ACHN (cell line): ENCODE measurements around the gene PDZD2.
"Not testable (repeated sequence)": the region's sequence is repeated elsewhere in the genome, so short reads cannot be mapped to it uniquely, and the experiment has no call there.

Experiments used
- DNase-seq: peaks from one replicate; pipeline ENCODE4 v3.0.0-alpha.2; 2015
- in situ Hi-C: cut with HindIII; loops from 2 replicates; pipeline ENCODE4 v1.10.0; 2017; ENCODE audit warnings: low sequenced_read_pairs, low pct_ligation_motif_present, low pct_unique_long_range_greater_than_20kb

The PDZD2 gene

DNA sequence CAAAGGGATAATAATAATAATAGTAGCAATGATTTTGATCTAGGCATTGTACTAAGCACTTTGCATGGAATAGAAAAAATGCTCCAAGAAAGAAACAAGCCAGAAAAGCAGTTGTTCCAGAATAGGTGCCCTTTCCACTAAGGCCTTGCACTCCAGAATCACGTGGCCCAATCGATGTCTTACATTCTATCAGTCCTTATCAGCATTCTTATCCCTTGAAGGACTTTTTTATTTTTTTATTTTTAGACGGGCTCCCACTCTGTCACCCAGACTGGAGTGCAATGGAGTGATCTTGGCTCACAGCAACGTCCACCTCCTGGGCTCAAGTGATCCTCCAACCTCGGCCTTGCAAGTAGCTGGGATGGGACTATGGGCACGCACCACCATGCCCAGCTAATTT, 36.5 kb downstream of the PDZD2 start:
- in situ Hi-C loops, result no loop called here
- no peak for DNase-seq

DNA sequence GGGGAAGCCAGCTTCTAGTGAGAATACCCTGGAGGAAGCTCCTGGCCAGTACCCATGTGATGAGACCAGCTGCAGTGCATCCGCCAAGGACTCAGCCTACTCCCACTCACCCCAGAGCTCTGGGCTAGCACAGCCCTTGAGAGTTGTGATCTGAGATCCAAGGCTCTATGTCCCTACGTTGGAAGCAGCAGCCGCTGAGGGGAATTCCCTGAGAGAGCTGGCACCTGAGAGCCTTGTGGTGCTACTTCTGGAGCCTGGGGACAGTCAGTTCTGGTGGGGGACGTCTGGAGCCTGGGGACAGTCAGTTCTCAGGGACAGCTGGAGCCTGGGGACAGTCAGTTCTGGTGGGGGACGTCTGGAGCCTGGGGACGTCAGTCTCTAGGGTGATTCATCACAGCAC, 39.2 kb downstream of the PDZD2 start:
- in situ Hi-C loops, result no loop called here
- DNase-seq, result no peak

DNA sequence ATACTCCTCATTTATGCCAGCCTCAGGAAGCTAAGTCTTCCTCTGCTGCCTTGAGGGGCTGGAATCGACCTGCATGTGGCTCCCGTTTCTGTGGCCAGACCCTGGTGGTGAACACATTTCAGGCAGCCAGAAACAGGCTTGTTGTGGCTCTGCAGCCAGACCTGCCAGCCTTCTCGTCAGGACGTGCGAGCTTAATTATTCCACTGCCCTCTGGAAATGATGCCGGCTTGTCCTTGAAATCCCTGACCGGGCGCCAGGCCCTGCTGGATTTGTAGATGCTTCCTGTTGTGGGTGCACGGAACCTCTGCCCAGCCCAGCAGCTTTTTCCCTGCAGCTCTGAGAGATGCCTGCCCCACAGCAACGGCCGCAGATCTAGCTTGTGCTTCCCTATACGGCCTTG, 41.6 kb downstream of the PDZD2 start:
- in situ Hi-C loops, result no loop called here
- DNase-seq, result no peak

DNA sequence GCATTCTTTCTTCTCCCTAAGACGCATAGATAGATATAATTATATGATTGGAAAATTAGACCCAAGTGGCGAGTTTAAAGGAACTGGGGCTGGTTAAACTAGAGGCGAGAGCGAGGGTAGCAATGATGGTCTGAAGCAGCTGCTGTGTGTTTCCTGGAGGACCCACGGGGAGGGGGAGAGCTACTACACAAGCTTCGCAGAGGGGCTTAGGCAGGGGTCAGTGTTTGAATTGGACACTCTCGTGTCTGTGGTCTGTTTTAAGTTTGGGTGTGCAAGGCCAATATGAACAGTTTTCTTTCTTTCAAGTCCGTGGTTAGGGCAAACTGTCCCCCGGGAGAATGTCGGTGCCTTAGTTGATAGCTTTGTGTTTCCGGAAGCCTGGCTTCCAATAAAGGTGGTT, 43.1 kb downstream of the PDZD2 start:
- DNase-seq, result no peak
- in situ Hi-C loops, result no loop called here

DNA sequence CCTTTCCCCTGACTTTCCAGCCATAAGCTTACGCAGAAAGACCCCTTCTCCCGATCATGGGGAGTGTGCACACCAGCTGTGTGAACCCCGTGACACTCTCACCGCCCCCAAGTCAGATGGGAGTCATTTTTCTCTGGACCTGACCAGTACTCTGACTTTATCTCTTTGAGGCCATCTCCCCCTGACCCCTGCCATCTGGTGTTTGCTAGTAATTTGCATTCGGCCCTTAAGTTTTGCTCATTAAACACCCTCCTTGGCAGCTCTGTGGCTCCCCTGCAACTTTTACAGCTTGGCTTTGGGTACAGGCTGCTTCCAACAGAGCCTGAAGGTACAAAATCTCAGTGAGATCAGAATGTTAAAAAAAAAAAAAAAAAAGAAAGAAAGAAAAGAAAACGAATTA, 43.9 kb downstream of the PDZD2 start:
- DNase-seq, result no peak
- in situ Hi-C loops, result no loop called here

DNA sequence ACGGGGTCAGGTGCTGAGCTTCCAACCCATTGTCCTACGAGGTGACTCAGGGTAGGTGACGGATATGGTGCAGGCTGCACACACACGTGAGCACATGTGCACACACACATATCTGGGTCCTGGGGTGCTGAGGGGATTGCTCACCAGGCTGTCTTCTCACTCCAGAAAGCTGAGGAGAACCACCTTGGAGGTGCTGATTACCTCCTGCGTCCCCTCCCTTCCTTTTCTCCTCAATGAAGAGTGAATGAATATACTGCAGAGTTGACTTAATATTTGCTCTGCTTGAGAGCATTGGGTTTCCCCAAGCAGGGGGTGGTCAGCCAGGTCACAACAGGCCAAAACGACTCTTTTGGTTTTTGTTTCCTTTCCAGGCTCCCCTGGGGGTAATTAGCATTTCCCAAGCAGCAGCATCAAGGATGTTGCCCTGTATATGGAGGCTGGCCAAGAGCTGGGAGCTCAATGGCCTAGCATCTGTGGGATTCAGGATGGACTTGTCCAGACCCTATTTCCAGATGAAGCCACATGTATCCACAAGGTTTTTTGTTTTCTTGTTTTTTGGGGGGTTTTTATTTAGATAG, 49.7 kb downstream of the PDZD2 start:
- in situ Hi-C loops, result no loop called here
- DNase-seq, result no peak

DNA sequence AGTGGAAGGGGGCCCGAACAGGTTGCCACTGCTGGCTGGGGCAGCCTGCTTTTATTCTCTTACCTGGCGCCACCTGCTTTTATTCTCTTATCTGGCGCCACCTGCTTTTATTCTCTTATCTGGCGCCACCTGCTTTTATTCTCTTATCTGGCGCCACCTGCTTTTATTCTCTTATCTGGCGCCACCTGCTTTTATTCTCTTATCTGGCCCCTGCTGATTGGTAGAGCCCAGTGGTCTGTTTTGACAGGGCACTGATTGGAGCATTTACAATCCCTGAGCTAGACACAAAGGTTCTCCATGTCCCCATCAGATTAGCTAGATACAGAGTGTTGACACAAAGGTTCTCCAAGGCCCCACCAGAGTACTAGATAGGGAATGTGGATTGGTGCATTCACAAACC, 52.5 kb downstream of the PDZD2 start:
- in situ Hi-C loops, DNase-seq: not testable (repeated sequence)

DNA sequence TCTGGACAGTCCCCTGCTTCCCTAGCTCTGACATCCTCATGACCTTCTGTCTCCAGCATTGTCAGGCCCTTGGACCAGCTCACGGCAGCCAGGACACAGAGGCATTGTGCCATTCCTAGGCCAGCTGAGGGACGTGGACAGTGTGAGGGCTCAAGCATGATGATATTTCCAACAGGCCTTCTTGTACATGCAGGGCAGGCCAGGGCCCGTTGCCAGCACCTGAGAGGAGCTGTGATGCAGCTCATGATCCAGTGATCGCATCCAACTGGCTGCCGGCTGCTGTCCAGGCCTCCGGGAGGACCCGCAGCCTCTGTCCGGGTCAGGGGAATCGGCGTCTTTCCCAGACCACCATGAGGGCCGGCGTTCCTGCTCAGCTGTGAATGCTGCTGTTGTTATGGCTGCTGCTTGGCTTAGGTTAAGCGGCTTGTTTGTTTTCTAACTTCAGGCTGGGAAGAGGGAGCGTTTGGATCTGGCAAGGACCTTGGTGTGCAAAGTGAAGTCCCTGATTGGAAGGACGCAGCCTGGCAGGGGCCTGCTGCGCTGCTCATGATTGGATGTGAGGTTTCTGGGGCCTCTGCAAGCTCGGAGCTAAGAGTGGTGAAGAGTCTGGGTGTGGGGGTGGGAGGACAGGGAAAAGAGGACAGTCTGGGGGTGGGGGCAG, 53.8 kb downstream of the PDZD2 start:
- no peak for DNase-seq
- in situ Hi-C loops, result no loop called here

DNA sequence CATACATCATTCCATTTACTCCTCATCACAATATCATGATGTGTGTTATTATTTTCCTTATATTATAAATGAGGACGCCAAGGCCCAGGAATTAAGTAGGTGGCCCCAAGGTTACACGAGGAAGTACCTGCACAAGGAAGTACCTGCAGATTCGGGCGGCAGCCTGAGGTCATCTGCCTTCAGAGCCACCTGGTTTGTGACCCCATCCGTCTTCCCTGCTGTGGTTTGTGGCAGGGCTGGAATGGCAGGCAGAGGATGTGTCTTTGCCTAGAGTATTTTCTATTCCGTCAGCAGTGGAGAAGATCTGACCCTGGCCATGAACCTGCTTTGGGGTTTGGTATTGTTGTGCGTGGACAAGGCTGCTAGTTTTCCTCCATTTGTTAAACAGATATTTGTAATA, 59.7 kb downstream of the PDZD2 start:
- no peak for DNase-seq
- in situ Hi-C loops, result no loop called here

DNA sequence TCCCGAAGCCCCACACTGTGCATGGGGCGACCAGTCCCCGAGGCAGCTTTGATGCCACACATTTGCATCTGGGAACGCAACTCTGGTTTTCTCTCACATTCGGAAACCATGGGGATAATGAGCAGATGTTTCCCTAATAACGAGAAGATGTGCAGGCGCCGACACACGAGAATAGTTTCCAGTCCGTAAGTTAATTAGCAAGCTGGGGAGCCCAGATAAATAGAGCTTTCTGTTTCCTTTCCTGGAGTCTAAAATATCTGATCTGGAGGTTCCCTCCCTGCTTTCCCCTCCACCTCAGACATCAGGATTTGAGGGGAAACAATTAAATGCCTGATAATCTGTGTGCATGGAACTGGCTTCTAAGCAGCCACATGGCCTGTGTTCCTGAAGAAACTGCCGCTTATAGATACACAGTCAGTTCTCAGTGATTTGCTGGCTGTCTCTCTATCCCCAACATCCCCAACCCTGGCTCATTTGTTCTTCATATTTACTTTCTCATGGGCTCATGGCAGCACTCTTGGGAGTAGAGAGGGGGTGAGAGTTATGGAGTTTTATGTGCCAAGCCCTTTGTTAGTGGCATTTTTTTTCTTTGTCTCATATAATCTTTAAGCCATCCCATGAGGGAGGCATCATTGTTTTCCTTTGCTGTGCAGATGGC, 62.8 kb downstream of the PDZD2 start:
- in situ Hi-C loops, result no loop called here
- no peak for DNase-seq

DNA sequence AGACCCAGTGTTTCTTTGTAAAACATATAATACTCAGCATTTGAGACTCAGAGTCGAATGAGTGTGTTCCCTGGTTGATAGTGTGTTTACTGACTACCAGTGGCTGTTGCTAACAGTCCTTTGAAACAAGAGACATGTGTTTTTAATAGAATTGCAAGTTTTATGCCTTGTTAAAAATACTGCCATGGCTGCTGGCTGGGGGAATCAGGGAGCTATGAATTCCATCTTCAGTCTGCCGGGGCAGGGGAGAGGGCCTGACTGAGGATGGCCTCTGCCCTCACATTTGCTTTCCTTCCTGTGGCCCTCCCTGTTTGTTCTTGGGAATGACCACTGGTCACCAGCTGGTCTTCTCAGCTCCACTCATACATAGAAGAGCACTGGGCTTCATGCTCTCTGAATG, 63.8 kb downstream of the PDZD2 start:
- no peak for DNase-seq
- in situ Hi-C loops, result no loop called here

DNA sequence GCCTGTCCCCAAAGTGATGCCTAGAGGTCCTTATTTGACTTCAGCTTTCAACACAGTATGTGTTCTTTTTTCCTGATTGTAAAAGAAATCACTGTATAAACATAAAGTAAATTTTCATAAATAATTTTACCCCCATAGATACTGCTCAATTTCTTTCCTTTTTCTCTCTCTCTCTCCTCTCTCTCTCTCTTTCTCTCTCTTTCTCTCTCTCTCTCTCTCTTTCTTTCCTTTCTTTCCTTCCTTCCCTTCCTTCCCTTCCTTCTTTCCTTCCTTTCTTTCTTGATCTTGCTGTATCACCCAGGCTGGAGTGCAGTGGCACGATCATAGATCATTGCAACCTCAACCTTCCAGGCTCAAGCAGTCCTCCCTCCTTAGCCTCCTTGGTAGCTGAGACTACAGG, 64.8 kb downstream of the PDZD2 start:
- in situ Hi-C loops, result no loop called here

DNA sequence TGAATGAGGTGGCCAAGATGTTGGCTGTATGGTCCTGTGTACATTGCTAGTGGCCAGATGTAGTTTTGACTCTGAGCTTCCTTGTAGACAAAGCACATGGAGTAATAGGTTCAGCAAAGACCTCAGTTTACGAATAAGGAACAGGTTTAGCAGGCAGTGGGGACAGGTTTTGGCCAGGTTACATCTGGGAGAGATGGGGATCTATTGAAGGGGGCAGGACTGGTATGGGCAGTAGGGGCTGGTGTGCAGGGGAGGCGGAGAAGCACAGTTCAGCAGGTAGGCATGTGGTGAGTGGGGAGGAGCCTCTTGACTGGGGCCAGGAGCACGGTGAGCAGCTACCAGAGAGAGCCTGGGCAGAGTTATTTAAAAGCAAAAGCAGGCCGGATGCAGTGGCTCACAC, 67.3 kb downstream of the PDZD2 start:
- no peak for DNase-seq
- in situ Hi-C loops, result no loop called here

More for the DNA sequence above, 64.8 kb downstream of the PDZD2 start:
- DNase-seq, result no peak

DNA sequence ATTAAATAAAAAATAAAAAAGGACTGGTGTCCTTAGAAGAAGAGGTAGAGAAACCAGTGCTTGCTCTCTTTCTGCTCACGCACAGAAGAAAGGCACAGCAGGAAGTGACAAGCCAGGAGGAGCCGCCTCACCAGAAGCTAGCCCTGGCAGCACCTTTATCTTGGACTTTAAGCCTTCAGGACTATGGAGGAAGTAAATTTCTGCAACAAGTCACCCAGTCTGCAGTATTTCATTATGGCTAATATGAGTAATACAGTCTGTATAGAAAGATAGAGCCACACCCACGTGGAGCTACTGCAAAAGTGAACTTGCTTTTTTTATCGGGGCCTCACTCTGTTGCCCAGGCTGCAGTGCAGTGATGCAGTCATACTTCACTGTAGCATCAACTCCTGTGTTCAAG, 68.4 kb downstream of the PDZD2 start:
- in situ Hi-C loops, result no loop called here
- DNase-seq, result no peak

DNA sequence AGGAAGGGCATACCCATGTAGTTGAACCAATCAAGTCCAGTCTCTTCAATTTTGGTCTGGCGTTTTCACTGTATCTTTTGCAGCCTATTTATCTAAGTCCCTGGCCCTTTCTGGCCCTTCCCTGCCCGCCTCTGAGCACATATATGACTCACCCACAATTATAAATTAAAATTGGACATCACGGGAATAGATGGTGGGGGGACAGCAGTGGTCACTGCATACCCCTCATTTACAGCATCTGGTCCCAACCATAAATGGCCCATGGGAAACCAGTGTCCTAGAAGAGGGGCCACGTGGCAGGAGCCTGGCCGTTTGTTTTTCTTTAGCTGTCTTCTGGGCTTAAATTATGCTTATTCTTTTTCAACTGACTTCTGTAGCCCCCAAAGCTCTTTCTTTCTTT, 69.2 kb downstream of the PDZD2 start:
- DNase-seq, result no peak
- in situ Hi-C loops, result no loop called here

DNA sequence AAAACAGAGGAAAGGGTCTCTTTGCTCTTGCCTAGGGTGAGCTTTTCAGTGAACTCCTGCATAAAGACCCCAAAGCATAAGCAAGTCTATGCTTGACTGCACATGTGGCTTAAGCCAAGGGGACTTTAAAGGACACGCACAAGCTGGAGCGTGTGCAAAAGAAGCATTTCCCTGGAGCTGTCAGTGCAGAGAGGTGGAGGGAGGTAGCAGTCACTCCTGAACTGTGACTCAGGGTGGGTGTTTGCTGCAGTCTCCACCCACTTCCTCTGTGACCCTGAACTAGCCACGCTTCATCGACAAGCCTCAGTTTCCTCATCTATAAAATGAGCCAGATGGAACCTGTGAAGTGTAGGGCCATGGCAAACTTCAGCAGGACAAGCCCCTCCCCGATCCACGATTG, 72.4 kb downstream of the PDZD2 start:
- DNase-seq, result no peak
- in situ Hi-C loops, result no loop called here

DNA sequence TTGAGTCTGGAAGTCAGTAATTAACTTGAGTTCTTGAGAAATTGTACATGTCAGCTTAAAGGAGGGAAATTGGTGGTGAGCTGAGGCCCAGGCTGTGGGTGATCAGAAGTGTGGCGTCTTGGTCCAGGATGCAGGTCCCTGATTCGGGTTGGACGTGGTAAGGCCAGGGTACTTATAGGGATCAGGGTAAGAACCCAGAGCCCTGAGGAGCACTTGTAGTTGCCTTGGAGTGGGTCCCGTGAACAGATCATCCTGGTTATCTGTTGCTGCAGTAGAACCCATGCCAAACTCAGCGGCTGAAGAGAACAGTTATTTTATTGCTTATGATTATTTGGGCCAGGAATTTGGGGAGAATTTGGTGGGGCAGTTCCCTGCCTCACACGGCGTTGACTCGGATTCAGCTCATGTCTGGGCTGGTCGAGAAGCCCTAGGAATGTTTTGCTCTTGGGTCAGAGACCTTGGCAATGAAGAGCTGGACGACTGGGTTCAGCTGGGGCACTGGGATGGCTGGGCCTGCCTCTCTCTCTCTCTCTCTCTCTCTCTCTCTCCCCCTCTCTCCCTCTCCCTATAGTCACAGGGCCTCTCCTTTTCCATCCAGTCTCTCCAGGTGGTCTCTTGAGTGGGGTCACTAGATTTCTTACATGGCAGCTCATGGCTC, 73.1 kb downstream of the PDZD2 start:
- no peak for DNase-seq
- in situ Hi-C loops, result no loop called here

DNA sequence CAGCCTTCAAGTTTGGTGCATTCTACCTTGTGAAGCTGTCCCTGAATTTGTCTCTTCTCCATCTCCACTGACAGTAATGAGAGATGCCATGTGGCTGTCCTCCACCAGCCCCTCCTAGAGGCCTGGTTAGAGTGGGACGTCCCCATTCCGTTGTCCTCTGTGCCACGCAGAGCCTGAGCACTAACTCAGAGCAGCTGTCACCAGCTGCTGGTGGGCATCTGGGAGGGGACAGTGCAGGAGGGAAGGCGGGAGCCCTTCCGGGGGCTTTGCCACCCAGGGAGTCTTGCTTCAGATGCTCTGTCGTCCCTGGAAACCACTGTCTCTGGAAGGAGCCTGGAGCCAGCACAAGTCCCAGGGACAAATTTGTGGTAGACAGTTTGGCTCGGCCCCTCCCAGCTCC, 78.6 kb downstream of the PDZD2 start:
- in situ Hi-C loops, result no loop called here
- no peak for DNase-seq

DNA sequence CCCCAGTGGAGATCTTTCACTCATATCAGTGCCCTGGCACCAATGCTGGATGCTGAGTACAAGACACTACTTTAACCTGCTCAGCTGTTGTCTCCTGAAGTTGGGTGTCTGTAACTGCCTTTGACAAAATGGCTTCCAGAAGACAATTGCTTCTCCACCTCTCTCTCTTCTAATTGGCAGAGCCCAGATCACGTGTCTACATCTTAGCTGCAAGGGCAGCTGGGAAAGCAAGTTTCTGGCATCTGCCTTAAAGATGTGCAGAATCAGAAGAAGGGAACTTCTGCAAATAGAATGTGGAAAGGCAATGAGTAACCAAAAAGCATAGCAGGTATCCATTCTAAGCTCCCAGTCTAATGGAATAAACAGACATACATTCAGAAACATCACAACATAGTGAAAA, 81.1 kb downstream of the PDZD2 start:
- DNase-seq, result no peak
- in situ Hi-C loops, result no loop called here

DNA sequence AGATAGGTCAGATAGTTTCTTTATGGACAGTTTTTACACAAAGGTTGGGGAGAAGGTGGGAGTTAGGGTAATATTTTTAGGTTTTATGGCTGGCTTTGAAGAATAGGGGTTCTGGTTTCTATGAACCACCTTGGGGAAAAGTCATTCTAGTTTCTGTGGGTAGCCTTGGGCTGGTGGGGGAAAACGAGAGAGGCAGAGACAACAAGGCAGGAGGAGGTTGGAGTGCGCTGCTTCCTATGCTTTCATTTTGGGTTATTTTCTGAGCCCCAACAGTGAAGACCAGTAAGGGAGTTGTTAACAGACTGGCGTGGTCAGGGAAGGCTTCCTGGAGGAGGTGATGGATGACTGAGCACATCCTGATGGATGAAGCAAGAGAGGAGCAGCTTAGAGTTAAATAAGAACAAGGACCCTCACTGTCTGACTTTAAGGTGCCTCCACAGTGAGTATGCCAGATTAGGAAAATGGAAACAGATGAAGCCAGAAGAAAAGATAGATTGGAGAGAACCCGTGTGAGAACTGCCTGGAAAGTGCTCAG, 81.9 kb downstream of the PDZD2 start:
- DNase-seq, result no peak
- in situ Hi-C loops, result no loop called here
